A172 (cell line): ENCODE measurements around the gene CGB8. TPM values are rescaled to one million over a fixed set of nuclear protein-coding genes. Genes with fewer than 3 reads are reported as not detected.
A peak's percentile ranks its signal among the peaks of the same experiment; 100 is the strongest.
"Not testable (repeated sequence)": the region's sequence is repeated elsewhere in the genome, so short reads cannot be mapped to it uniquely, and the experiment has no call there.

Source experiments
- DNase-seq: peaks from one replicate; pipeline ENCODE4 v3.0.0-alpha.2; 2015; ENCODE audit warnings: low spot score
- total RNA-seq: library from RNA; depleted of rRNA; stranded (reverse); fragments of >200 nt; shearing (Covaris generic); gene quantifications from 2 replicates; pipeline ENCODE4 v1.2.3, GENCODE V29; 2014

Gene CGB8
- total RNA-seq, 1 experiment from 2014 or later, result 8.8 TPM

DNA sequence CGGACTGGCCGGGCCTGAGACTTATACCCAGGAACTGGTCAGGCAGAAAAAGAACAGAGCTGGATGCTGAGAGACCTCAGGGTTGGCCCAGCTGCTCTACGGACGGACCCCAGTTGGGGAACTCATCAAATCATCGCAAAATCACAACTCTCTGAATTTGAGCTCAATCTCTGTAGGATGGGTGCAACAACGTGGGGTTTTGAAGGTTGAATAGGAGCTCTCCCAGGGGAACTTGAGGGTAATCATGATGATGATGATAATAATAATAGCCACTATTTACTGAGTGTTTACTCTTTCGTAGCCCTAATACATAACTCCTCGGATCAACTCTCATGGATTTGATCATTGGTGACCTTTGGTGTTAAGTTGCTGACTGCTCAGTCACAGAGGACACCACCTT, 18.6 kb downstream of the CGB8 start:
- DNase-seq, result not testable (repeated sequence)

DNA sequence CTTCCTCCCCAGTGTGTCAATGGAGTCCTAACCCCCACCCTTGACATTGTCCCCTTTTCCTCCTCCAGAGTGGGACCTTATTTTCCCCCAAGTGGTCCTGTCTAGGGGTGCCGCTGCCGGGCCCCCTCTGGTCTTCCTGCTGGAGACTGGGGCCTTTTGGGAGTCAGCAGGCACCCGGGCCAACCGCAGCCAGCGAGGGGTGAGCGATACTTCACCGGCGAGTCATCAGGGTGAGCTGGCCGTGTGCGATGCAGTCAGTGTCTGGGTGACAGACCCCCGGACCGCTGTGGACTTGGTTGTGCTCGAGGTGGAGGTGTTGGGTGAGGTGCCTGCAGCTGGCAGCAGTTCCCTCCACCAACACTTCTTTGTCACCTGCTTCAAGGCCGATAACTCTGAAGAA, 19.2 kb downstream of the CGB8 start:
- peak; percentile 29 for DNase-seq

GRCh38 chr19:49028686-49029085, 20.2 kb downstream of the CGB8 start:
- not testable (repeated sequence) for DNase-seq

GRCh38 chr19:49025599-49025998, 23.3 kb downstream of the CGB8 start:
- not testable (repeated sequence) for DNase-seq

- DNase-seq, result not testable (repeated sequence)
These were observed 23.8 kb downstream of the CGB8 start for GRCh38 chr19:49025088-49025487.

DNA sequence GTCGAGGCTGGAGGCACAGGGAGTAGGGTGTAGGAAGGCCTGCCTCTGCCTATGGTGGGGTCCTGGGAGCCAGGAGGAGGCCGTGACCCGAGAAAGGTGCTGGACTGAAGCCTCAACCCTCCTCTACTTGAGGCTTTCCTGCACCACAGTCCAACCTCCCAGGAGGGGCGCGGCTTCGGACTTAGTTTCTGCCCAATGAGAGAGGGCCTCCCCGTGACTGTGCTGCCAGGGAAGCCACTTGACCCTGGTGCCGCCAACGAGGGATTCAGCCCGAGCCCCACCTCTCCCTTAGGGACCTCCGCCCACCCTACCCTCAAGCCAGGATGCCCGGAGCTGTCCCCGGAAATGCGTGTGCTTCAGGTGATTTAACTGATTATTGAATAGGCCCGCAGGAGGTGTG, 24.7 kb downstream of the CGB8 start, which contains the start of gene CGB3:
Gene CGB3, minus strand, starts transcription at position 101 of the 400 bp plus-strand sequence. CDS start 362 bp downstream, outside the sequence.
- DNase-seq, result not testable (repeated sequence)

DNA sequence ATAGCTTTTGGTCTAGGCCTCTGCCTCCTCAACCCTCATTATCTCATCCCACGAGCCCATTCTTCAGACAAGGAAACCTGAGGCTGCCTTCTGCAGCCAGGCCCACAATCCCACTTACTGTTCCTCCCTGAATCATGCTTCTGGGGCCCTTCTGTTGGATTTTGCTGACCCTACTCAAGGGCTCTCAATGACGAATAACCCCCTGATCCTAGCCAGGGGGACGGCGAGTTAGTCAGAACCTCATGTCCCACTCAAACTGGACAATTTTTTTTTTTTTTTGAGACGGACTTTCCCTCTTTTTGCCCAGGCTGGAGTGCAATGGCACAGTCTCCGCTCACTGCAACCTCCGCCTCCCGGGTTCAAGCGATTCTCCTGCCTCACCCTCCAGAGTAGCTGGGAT, 26.8 kb downstream of the CGB8 start:
- no peak for DNase-seq

DNA sequence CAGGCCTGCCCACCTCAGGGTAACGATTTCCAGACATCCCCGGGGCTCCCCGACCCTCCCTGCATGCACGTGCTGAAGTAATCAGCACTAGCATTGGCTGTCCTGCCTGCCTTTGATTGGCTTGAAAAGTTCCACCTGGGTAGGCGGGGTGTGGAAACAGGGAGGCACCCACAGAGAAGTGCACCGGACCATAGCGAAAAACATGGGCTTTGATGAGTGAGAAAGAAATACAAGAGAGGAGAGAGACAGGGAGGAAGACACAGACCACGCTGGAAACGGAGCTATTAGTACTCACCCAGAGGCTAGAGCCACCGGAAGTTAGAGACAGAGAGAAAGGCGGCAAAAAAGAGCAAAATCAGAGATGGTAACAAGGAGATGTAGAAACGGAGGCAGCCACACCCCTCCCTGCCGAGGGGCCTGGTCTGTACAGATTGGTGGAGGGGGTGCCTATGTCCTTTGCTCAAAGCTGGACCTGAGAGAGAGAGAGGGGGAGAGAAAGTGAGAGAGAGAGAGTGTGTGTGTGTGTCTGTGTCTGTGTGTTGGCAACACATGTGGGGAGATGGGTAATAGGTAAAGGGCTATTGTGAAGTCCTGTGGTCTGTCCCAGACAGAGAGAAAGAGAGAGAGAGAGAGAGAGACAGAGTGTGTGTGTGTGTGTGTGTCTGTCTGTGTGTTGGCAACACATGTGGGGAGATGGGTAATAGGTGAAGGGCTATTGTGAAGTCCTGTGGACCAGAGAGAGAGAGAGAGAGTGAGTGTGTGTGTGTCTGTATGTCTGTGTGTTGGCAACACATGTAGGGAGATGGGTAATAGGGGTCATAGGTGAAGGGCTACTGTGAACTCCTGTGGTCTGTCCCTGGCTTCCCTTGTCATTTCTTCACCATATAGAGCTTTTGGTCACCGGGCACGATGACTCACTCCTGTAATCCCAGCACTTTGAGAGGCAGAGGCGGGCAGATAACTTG, 27.7 kb downstream of the CGB8 start:
- DNase-seq, result peak; percentile 55

- no peak for DNase-seq
These were observed 28.6 kb downstream of the CGB8 start for GRCh38 chr19:49020342-49020741.

DNA sequence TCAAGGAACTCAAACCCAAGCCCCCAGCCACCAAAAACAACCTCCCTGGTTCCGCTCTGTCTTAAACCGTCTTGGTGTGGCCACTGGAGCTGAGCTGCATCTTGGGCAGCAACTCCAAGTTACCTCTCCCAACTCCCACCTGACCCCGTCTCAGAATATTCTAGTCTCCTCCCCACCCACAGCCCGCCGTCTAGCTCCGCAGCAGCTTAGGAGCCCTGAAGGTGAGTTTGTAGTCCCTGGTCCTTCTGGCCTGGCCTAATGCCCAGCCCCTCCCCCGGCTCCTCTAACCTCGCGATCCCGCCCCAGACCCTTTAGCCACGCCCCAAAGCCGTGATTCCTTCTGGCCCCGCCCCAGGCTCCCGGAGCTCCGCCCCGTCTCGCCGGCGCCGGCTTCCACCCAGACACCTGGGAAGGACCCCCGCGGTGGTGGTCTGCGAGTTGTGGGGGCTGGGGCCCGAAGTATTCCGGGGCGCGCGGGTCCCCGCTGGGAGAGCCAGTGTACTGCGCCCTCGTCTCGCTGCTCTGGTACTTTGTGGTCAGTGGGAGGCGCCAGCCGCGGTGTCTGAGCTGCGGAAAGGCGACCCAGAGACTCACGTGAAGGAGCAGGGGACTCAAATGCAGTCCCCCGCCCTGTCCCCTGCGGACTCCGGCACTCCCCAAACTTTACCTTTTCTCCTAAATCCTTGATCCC, 29.5 kb downstream of the CGB8 start:
- no peak for DNase-seq

DNA sequence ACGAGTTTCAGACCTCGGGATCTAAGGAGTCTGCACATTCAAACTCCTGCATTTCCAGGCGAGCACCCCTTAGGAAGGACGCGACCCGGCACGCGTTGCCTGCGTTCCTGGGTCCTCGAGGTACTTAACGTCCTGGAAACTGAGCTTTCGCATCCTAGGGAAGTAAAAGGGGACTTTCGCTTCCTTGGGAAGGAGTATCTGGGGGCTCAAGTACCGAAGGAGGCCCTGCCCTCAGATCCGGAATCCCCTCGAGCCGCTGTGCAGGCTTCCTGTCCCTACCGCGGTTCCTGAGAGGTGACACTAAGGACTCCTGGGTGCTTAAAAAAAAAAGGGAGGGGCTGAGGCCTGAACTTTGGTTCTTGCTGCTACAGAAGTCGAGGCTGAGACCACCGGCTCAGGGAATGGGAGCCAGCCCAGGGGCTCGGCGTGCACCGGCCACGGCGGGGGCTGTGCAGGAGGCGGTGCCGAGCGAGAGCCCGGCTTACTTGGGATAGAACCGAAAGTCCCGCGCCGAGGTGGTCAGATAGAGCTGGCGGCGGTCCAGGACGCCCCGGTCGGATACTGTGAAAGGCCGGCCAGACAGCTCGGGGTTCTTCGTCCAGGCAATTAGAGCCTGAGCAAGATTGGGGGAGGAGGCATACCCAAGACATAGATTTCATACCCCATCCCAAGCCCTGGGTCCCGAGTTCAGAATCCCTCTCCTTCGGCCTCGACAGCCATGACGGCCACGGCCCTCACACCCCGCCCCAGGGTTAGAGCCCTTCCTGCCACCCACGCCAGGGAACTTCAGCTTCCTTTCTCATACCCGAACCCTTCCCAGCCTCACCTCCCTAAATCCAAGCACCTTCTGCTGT, 30.3 kb downstream of the CGB8 start:
- not testable (repeated sequence) for DNase-seq

DNA sequence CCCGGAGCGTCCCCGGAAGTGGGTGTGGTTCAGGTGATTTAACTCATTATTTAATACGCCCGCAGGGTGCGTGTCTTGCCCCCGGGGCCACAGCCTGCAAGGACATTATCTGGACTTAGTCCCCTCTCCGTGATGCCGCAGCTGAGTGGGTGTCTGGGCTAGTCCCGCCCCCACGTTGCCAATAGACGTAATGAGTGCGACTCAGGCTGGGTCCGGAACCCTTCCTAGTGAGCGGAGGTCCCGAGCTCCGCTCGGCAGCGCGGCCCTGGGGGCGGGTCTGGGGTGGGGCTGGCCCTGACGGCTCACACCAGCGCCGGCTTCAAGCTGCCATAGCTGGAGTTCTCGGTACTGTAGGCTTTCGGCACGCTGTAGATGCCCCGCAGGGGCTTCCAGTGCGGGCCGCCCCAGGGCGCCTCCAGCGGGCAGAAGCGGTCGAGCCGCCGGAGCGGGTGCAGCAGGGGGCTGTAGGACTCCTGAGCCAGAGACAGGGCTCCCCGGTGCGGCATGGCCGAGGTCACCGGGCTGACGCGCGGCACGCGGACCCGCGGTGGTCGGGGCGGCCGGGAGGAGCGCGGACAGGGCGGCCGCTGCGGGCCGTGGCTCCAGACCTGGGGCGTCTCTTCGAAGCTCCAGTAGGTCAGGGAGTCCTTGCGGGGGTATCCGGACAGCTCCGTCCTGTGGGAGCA, 31.1 kb downstream of the CGB8 start:
- DNase-seq, result no peak

GRCh38 chr19:49017041-49017665, 31.8 kb downstream of the CGB8 start, which contains the start of gene LHB:
LHB (minus strand) TSS chr19:49017091; CDS start chr19:49017081, 10 bp downstream.
- no peak for DNase-seq

DNA sequence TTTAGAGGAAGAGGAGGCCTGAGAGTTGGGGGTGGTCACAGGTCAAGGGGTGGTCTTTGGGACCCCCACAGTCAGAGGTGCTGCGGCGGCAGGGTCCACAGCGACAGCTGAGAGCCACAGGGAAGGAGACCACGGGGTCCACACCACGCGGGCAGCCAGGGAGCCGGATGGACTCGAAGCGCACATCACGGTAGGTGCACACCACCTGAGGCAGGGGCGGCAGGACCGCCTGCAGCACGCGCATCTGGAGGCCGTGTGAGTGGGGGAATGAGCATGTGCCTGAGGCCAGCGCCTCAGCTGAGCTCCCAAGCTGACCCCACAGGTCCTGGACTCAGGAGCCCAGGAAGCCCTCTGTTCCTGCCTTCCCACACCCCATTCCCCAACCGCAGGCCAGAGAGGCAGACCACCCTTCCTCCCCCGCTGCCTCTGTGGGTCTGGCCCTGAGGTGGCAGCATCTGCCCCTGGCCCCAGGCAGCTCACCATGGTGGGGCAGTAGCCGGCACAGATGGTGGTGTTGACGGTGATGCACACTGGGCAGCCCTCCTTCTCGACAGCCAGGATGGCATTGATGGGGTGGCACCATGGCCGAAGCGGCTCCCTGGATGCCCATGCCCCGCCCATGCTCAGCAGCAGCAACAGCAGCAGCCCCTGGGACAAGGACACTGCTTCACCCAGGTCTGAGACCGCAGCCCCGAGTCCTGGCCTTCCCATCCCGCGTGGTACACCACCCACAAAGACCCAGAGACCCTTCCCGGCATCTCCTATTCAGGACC, 32.7 kb downstream of the CGB8 start:
- DNase-seq, result no peak

- DNase-seq, result no peak
These were observed 34.0 kb downstream of the CGB8 start for GRCh38 chr19:49014870-49015255.

DNA sequence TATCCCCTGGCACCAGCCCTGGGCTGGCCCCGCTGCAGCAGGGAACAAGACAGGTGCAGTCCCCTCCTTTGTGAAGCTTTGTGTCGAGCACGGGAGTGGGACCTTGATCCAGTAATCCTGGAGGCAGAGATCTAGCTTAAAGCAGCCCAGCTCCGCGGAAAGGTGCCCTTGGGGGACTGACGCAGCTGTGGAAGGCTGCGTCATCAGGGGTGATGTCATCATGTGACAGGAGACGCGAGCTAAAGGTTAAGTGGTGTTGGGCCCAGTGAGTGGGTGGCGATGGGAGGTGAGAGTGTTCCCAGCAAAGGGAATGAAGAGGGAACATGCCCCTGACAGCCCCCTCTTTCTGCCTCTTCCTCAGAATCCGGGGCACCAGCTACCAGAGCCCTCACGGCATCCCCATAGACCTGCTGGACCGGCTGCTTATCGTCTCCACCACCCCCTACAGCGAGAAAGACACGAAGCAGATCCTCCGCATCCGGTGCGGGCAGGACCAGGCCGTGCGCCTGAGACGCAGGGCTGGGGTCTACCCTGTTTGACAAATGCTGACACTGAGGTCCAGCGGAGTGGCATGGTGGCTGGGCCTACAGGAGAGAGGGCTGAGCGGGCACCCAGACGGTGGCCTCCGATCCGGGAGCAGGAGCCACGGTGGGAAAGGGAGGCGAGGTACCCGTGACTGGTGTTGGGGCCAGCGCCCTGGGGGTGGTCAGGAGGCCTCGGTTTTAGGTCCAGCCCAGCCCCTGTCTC, 34.6 kb downstream of the CGB8 start:
- no peak for DNase-seq

DNA sequence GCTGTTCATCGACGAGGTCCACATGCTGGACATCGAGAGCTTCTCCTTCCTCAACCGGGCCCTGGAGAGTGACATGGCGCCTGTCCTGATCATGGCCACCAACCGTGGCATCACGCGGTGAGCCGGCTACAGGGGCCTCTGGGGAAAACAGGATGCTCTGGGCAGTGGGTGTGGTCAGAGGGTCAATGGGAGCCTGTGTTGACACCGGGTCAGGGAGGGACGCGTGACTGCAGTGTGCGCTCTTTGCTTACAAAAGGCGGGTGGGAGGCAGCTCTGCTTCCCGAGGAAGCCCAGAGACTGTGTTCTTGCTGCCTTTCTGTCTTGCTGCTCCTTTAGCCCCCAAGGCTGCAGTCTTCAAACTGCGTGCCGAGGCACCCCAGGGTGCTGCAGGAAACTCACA, 37.7 kb downstream of the CGB8 start:
- DNase-seq, result no peak

GRCh38 chr19:49010453-49010852, 38.5 kb downstream of the CGB8 start:
- no peak for DNase-seq

GRCh38 chr19:49009828-49010227, 39.1 kb downstream of the CGB8 start:
- DNase-seq, result no peak
